ENCODE measurements around the gene EFNA1.
"Not testable (repeated sequence)": the region's sequence is repeated elsewhere in the genome, so short reads cannot be mapped to it uniquely, and the experiment has no call there.

The EFNA1 gene

GRCh38 chr1:155092641-155093040 is 35.0 kb upstream of the EFNA1 start:
- DNase-seq, result no peak

DNA sequence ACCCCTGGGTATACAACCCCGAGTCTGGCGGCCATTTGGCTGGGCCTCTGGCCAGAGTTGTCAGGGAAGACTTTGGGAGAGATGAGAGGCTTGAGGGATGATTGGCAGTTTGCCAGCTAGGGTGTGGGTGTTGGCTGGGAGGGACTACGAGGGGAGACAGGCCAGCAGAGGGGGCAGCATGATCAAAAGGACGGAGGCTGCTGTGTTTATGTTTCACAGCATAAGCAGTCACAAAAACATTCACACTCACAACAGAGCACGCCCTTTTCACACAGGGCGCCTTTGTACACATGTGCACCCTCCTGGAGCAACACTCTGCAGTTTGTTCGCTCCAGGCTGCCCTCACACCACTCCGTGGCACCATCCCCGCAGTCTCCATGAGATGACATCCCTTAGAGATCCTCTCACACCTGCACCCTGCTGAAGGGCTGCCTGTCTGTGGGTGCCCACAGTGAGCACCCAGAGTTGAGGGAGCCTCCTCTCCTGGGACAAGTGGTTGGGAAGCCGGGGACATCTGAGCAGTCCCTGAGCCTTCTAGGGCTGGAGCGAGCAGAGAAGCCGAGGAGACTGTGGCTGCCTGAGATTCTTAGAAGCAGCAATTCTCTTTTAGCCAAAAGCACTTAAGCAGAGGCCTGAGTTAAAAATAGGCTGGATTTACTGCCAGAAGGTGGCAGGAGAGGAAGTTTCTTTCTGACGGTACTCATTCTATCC is 33.6 kb upstream of the EFNA1 start:
- DNase-seq, result no peak

- no peak for DNase-seq
Measured at GRCh38 chr1:155094622-155094948, 33.1 kb upstream of the EFNA1 start.

- DNase-seq, result no peak
Measured at GRCh38 chr1:155099331-155099730, 28.3 kb upstream of the EFNA1 start.

- no peak for DNase-seq
Measured at GRCh38 chr1:155103325-155103724, 24.4 kb upstream of the EFNA1 start.

GRCh38 chr1:155104605-155105534 is 22.8 kb upstream of the EFNA1 start:
- no peak for DNase-seq

GRCh38 chr1:155105604-155106011 is 22.1 kb upstream of the EFNA1 start:
- no peak for DNase-seq

DNA sequence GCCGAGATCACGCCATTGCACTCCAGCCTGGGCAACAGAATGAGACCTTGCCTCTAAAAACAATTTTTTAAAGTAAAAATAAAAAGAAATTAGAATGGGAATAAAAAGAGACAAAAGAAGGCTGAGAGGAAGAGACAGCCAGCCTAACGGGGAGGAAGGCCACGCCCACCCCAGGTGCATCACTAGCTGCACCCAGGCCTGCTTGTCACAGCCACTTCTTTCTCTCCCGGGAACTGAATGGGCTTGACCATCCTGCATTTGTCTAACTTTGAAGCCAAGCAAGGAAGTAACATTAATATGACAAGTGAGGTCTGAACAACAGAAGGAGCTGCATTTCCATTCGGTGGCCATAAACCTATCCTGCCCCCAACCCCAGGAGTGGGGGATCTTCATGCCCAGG is 20.8 kb upstream of the EFNA1 start:
- no peak for DNase-seq

DNA sequence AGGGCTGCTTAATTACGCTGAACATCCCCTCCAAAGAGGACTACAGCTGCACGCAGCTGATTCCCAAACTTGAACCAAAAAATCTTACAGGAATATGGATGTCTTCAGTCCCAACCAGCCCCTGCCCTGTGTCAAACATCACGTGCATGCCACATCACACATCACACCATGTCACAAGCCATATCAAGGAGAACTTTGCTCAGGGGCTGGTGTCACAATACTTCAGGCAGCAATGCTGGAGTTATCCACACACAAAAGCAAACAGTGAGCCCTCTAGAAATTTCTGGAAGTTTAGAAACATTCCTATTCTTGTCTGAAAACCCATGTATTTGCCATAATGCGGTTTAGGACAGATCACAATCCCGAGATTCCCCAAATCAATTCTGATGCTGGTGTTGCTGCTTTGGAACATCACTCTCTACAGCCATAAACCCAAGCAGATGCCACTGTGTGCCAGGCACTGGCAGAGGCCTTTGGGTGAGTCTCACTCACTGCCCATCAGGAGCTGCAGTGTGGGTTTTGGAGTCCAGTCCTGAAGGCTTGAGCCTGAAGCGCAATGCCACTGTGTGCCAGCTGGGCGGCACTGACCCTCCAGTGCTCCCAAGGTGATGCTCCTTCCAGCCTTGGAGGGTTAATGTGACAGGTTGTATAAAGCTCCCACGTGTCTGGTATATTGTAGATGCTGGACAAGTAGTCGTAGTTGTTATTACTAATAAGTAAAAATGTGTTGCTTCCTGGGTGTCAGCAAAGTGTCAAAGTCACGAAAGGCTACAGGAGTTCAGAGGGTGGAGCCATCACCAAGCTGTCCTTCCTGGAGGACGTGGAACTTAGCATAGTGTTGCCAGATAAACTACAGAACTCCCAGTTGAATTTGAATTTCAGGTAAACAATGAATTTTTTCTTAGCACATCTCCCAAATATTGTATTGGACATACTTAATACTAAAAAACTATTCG is 20.1 kb upstream of the EFNA1 start:
- DNase-seq, result no peak

GRCh38 chr1:155108296-155108695 is 19.4 kb upstream of the EFNA1 start:
- DNase-seq, result no peak

DNA sequence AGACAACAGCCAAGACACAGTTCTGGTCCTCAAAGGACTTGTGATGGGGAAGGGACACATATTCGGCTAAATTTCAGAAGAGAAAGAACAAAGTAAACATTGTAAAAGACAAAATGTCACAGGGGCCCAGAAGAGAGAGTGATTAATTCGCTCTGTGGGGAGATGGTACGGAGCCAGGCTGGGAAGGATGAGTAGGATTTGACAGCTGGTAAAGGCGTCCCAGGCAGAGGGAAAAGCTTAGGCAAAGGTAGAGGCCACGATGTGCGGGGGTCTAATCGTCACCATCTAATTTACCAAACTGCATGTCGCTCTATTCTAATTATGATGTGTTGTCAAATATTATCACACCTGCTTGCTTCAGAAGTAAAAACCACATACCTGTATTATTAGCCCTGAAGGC is 17.3 kb upstream of the EFNA1 start:
- no peak for DNase-seq

DNA sequence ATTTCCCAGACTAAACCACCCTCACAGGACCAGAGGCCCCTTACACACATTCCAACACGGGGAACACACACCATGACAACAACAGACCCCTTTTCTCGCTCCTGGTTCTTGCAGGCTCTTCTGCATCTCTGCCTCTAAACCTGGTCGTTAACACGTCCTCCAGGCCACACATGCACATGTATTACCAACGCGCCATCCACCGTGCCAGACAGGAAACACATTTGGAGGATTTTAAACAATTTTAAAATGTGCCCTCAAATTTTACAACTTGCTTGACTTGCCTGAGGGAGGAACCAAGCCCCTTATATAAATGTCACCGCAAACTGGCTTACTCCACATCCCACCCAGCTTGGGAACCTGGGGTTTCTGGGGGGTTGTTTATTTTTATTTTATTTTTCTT is 16.9 kb upstream of the EFNA1 start:
- no peak for DNase-seq

DNA sequence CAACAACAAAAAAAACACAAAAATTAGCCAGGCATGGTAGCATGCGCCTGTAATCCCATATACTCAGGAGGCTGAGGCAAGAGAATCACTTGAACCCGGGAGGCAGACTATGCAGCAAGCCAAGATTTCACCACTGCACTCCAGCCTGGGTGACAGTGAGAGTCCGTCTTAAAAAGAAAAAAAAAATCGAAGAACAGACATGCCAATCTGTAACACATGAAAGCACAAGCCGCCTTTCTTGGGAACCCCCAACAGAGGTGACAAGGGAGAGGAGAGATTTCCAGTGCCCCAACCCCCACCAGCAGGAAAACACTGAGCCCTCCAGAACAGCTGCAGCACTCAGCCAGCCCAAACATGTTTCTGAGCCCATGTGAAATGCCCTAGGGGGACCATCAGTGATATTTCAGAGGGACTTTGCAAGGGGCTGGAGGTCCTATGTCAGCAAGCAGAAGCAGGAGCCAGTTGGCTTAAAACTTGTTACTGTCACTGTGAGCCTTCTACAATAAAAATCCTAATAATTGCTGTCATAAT is 14.2 kb upstream of the EFNA1 start:
- no peak for DNase-seq

- DNase-seq, result no peak
Measured at GRCh38 chr1:155116113-155116764, 11.4 kb upstream of the EFNA1 start.

DNA sequence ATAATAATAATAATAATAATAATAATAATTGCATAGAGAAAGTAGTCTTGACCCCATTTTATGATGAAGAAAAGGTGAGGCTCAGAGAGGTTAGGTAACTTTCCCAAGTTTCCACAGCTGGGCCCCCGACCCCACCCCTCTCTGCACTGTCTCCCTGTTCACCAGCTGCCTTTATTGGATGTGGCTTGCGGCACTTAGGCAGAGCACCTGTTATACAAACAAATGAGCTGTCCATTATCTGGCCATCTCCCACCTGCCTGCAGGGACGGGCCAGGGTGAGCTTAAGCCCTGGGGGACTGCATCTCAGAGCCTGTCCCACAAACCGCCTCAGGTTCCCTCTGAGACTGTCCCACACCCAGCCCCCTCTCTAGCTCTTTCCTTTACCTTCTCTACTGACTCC is 10.1 kb upstream of the EFNA1 start:
- DNase-seq, result no peak

DNA sequence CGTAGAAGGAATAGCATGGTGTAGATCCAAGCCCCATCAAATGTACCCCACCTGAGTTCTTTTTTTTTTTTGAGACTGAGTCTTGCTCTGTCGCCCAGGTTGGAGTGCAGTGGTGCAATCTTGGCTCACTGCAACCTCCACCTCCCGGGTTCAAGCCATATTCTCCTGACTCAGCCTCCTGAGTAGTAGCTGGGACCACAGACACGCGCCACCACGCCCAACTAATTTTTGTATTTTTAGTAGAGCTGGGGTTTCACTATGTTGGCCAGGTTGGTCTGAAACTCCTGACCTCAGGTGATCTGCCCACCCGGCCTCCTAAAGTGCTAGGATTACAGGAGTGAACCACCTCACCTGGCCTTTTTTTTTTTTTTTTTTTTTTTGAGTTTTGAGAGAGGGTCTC is 9.6 kb upstream of the EFNA1 start:
- DNase-seq, result not testable (repeated sequence)

DNA sequence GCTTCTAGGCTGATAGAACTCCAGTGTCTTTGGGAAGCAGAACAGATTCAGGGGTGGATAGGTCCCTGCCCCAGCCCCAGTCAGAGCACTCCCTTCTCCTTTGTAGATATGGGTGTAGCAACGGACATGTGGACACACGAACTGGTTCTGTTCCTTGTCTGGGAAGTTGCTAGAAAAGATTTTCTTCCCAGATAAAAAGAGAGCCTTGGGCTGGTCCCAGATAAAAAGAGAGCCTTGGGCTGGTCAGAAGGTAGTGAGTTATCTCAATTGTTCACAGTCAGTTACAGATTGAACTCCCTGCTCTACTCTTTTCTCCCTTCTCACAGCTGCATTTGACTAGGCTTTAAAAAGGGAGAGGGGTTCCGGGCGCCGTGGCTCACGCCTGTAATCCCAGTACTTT is 7.4 kb upstream of the EFNA1 start:
- no peak for DNase-seq

- no peak for DNase-seq
Measured at GRCh38 chr1:155121249-155121648, 6.4 kb upstream of the EFNA1 start.

DNA sequence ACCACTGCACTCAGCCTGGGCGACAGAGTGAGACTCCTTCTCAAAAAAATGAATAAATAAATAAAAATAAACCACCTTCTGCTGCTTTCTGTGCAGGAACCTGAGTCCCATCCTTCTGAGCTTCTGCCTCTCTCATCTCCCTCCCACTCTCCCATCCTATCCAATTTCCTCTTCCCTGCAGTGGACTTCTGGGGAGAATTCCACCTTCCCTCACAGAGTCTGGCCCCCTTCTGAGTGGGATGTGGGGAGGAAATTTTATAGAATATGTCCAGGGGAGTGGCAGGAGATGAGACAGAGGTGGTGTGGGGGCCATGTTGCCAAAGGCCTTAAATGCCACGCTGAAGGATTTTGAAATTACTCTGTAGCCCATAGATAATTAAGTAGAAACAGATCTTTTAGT is 5.4 kb upstream of the EFNA1 start:
- DNase-seq, result no peak

- no peak for DNase-seq
Measured at GRCh38 chr1:155123801-155124200, 3.9 kb upstream of the EFNA1 start.

DNA sequence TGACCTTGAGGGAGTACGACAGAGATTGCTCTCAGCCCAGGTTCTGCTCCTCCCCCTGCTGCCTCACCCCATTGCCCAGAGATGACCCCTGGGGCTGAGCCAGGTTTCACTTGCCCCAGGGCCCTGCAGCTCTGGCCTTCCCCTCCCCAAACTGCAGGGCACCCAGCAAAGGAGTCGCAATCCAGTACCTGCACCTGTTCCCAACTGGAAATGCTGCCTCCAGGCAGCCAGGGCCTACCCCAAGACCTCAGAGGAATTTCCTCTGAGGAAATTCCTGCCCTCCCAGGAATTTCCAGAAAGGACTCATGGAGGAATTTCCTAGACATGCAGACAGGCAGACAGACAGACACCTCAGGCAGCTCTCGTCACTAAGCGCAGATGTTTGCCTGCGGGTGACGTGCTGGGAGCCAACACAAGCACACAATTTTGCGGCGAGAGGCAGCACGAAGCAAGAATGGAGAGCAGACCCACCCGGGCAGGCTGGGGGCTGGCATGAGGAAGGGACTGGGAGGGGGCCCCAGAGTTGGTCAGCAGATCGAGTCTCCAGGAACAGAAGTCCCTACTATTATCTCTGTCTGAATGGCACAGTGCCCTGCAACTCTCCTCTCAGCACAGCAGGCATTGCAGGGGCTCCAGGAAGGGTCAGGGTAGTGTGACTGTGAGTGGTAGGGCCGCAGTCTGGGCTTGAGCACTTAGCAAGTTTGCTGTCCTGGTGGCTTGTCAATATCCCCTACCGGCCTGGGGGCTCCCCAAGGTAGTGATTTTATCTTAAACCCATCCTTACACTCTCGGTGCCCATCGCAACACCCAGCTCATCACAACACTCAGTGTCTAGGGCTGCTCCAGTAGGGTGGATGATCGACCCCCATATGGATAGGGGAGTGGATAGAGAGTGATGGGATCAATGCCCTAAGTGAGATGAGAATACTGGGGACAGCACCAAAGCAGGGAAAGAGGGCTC is 2.9 kb upstream of the EFNA1 start:
- DNase-seq, result no peak
